Measurements from ENCODE around the gene IRF8. TPM values are rescaled to one million over a fixed set of nuclear protein-coding genes. Genes with fewer than 3 reads are reported as not detected.
A peak's percentile ranks its signal among the peaks of the same experiment; 100 is the strongest.

Gene IRF8
- total RNA-seq, 1 donor from 2014 or later: 43.1 TPM

GRCh38 chr16:85878875-85879274 is 20.1 kb upstream of the IRF8 start:
- ATAC-seq (peak; percentile 85), DNase-seq (no peak)
- no peak overlapping the region for H3K4me3 ChIP-seq
- H3K36me3 ChIP-seq: no peaks in the 10 kb centered on the region
- intact Hi-C loops (cut with DNase I): no loop called here
- H3K9me3 ChIP-seq: no peaks in the 10 kb centered on the region
- H3K27me3 ChIP-seq: no peaks in the 10 kb centered on the region
- TF ChIP-seq CTCF (IDR thresholded peaks at IDR 0.05): no peak
- H3K27ac ChIP-seq: no peak overlapping the region
- no peaks in the 10 kb centered on the region for H3K4me1 ChIP-seq

GRCh38 chr16:85879549-85879948 is 19.4 kb upstream of the IRF8 start:
- no peaks in the 10 kb centered on the region for H3K4me1 ChIP-seq
- DNase-seq (no peak), ATAC-seq (no peak)
- TF ChIP-seq CTCF (IDR thresholded peaks at IDR 0.05): no peak
- H3K9me3 ChIP-seq: no peaks in the 10 kb centered on the region
- no peaks in the 10 kb centered on the region for H3K36me3 ChIP-seq
- H3K4me3 ChIP-seq: no peak overlapping the region
- intact Hi-C loops (cut with DNase I): no loop called here
- H3K27ac ChIP-seq: no peak overlapping the region
- H3K27me3 ChIP-seq: peaks cover 6% of the 10 kb centered on the region

GRCh38 chr16:85879975-85880831 is 18.8 kb upstream of the IRF8 start:
- peaks cover 13% of the 10 kb centered on the region for H3K27me3 ChIP-seq
- no peaks in the 10 kb centered on the region for H3K9me3 ChIP-seq
- no peak overlapping the region for H3K27ac ChIP-seq
- no peaks in the 10 kb centered on the region for H3K36me3 ChIP-seq
- H3K4me1 ChIP-seq: no peaks in the 10 kb centered on the region
- no peak for ATAC-seq
- intact Hi-C loops (cut with DNase I): no loop called here
- DNase-seq: no peak
- TF ChIP-seq CTCF (IDR thresholded peaks at IDR 0.05): no peak
- no peak overlapping the region for H3K4me3 ChIP-seq

GRCh38 chr16:85880861-85881260 is 18.1 kb upstream of the IRF8 start:
- no peak for DNase-seq
- no peak for TF ChIP-seq CTCF (IDR thresholded peaks at IDR 0.05)
- H3K36me3 ChIP-seq: no peaks in the 10 kb centered on the region
- ATAC-seq: no peak
- peaks cover 13% of the 10 kb centered on the region for H3K27me3 ChIP-seq
- no peaks in the 10 kb centered on the region for H3K9me3 ChIP-seq
- H3K4me1 ChIP-seq: no peaks in the 10 kb centered on the region
- no peak overlapping the region for H3K4me3 ChIP-seq
- H3K27ac ChIP-seq: no peak overlapping the region
- intact Hi-C loops (cut with DNase I): no loop called here

DNA sequence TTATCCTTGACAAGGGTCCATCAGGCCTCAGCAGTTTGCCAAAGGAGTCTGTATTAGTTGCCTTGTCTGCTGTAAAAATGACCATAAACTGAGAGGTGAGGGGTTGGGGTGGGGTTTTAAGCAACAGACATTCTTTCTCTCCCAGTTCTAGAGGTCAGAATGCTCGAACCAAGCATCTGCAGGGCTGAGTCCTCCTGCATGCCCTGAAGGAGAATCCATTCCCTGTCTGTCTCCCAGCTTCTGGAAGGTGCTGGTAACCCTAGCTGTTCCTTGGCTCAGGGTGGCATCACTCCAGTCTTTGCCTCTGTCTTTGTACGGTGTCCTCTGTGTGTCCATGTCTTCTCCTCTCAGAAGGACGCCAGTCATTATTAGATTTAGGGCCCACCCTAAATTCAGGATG is 17.5 kb upstream of the IRF8 start:
- DNase-seq (no peak), ATAC-seq (no peak)
- no peak for TF ChIP-seq CTCF (IDR thresholded peaks at IDR 0.05)
- Histone ChIP-seq H3K27me3 (peaks cover 17% of the 10 kb centered on the region), H3K4me1 (no peaks in the 10 kb centered on the region), H3K9me3 (no peaks in the 10 kb centered on the region), H3K4me3 (no peak overlapping the region), H3K27ac (no peak overlapping the region), H3K36me3 (no peaks in the 10 kb centered on the region)
- intact Hi-C loops (cut with DNase I): no loop called here

All from upper lobe of right lung (tissue), 1 donor.